GM18873 (cell line): ENCODE data around the gene ADCY2.

Source experiments
- ATAC-seq: cut with Tn5 transposase; IDR thresholded peaks from one replicate; pipeline ENCODE4 v1.9.1; 2021; ENCODE audit warnings: mild to moderate bottlenecking, moderate library complexity, moderate number of reproducible peaks; ENCODE audit not compliant: unreplicated experiment, low FRiP score

Gene ADCY2

DNA sequence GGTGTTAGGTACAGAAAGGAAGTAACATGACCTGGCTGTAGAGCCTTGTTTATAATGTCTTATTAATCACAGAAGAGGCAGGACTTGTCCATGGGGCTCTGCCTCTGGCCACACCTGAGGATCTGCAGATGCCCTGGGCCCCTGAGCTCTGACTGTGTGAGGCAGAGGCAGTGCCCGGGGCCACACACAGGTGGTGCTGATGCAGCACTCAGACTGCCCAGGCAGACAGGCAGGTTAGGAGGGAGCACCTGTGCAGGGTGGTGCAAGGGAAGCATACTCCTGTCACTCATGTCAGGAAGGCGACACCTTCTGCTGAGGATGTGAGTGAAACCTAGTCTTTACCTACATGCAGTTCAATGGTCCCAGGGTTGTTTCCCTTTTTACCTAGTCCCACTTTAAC is 366.3 kb downstream of the ADCY2 start:
- ATAC-seq: no peak

DNA sequence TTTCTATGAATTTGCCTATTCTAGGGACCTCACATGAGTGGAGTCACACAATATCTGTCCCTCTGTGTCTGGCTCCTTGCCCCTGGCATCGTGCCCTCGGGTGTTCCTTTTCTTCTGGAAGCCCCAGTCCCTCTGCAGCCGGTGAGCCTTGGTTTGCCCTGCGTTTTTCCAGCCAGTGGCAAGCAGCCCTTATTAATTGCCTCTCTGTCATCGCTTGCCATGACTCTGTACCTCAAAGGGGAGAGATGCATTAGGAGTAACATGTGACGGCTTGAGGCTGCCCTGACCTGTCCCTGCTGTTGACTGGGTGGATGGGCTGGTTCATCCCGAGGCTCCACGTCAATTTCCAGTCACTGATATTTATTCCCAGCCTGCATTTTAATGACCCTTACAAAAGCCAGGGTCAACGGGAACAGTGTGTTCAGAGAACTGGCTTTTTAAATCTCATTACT is 367.7 kb downstream of the ADCY2 start:
- ATAC-seq: no peak

DNA sequence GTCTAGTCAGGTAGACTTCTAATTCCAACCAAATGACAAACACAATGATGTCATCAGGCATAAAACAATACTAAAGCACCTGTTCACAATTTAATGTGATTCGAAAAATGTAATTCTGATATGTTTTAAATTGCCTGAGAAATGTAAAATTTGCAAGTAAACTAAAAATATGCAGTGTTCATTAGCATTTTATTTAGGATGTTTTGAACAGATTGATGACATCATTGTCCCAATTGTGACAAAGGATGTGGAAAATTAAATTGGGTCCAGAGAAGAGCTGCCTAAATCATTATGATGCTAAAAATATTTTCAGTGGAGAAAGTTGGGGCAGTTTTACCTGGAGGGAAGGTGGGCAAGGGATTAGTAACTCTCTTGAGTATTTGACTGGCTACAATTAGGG is 368.5 kb downstream of the ADCY2 start:
- ATAC-seq: no peak

DNA sequence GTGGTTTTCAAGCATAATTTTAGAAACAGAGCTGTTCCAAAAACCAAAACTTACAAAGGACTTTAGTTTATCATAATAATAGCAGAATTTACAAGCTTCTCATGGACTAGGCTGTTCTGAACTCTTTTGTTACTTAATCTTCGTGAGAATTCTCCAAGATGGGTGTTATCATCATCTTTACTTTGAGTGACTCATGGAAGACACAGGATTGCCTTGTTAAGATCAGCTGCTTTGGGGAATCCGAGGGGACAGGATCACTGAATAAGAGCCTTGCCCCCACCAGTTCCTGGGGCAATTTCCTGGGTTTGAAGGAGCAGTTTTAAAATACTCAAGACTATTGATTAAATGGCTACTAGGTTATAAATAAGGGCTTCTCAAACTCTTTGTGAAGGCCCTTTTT is 374.5 kb downstream of the ADCY2 start:
- ATAC-seq: no peak

DNA sequence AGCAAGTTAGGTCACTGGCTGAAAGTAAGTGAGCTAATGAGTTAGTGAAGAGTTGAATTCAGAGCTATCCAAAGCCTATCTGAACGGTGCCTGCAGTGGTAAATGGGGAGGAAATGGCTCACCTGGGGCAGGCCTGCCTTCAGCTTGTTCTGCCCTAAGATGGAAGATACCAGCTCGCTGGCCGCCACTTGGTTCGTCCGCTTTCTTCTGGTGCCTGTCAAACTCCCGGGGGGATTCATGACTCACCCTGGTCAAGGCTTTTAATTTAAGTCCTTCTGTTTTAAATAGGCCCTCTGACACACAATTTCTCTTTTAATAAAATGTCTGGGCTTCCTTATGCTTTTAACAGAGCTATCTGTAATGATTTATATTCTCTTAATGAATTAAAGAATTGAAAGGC is 376.2 kb downstream of the ADCY2 start:
- ATAC-seq: no peak

DNA sequence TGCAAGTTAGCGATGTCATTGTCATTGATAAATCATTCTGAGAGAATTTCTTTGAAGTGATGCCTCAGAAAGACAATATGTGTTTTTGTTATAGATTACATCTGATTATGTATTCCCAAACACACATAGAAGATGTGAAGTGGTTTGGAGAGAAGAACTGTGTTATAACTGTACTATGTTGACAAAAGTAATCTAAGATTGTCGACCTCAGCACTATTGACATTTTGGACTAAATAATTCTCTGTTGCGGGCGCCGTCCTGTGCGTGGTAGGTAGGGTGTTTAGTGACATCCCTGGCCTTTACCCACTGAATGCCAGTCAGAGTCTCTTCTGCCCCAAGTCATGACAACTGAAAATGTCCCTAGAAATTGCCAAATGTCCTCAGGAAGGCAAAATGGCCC is 377.2 kb downstream of the ADCY2 start:
- no peak for ATAC-seq

DNA sequence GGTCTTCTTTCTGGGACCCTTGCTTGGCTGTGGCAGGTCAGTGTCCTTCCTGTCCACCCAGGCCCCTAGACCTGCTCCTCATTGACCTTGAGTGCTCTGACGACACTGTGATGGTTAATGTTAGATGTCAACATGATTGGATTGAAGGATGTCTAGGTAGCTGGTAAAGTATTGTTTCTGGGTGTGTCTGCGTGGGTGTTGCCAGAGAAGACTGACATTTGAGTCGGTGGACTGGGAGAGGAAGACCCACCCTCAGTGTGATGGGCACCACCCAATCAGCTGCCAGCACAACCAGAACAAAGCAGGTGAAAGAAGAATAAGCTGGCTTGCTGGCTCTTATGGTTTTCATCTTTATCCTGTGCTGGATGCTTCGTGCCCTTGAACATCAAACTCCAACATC is 380.5 kb downstream of the ADCY2 start:
- ATAC-seq: no peak

DNA sequence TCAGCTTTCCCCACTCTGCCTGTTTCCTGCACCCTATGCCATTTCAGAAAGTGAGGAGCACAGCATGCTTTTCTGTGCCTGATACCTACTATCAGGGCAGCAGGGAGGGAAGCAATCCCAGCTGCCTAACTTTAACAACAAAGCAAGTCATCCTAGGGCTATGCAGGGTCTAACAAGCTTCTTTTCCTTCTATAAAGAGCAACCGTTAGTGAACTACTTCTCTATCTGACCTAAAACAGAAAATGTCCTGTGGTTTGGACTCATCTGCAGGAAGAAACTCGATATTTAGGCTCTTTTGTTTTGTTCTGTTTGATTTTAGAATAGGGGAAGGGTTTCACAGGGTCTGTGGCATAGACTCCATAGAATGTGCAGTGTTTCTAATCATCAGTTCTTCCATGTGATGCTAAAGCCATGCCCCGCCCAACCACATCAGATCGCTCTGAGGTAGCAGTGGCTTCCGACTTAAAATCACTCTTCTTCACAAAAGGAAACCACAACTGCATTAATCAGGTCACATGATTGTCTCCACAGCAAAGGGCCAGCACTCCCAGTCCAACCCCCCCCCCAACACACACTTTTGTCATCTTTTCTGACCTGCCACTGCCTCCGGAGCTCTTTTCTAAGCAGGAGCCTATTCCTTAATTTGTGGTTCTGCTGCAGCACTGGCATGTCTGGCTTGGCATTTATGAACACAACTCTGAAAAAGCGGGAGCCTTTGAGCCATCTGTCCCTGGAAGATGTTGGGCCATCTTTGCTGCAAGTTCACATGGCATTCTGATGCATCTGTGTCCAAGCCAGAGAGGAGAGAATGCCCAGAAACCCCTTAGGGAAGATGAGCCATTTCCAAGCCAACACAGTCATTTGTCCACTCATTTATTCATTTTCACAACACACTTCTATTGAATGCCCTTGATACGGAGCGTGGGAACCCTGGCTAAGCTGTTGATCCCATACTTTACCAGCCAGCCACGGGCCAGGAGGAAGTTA is 383.4 kb downstream of the ADCY2 start:
- ATAC-seq: no peak

DNA sequence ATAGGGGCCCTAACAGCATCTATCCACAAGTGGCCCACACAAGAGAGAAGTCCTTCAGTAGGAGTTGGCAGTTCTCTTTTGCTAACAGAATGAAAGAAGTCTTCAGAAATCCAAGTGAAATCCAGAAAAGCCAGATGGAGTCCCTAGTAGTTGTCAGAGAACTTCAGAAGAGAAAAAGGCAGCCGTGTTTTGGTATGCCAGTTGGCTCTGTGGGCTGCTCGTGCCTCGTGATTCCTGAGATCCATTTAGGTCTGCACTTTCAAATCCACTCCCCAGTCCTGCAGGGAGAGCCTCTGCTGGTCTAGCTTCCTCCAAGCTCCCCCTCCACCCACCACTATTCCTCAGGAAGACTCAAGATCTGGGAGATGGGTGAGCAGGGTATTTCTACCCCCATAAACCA is 386.0 kb downstream of the ADCY2 start:
- no peak for ATAC-seq

DNA sequence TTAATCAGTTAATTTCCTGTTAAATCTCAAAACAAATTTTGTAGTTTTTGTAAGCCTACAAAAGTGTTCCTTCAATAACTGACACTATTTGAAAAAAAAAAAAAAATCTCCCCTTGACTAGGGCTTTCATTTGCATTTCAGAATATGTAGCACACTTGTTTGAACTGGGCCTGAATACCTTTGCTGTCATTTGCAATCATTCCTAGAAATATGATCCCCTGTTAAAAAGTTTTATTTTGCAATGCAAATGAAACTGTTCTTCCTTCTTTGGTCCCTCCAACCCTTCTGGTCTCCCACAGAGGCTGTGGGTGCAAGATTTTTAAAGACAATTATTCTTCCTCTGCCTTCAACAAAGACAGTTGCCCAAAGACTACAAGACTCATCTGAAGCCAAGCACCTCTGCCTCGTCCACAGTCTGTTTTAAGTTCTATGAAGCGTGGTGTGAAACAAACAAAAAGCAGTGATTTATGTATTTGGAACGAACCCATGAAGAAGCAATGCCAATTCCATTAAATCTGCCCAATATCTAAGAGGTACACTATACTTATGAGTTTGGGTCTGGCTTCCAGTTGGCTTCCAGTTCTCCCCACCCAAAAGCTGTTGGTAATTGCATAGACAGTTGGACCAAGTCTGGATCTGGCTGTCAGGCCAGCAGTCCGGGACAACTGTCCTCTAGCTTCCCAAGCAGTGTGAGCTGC is 388.9 kb downstream of the ADCY2 start:
- ATAC-seq: no peak

DNA sequence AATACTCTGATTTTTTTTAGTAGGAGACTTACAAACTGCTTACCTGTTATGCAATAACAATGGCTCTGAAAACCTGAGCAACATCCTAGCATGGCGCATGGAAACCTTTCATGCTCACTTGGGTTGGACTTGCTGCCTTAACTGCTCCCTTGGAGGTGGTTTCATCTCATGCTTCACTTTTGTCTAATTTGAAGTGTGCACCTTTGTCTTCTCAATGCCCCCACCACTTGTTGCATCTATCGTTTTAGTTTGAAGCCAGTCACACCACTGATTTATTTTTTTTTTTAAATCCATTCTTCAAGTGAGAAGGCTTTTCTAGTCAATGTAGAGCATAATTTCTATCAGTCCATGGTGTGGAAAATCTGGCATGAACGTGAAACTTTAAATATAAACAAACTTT is 391.8 kb downstream of the ADCY2 start:
- ATAC-seq: no peak

DNA sequence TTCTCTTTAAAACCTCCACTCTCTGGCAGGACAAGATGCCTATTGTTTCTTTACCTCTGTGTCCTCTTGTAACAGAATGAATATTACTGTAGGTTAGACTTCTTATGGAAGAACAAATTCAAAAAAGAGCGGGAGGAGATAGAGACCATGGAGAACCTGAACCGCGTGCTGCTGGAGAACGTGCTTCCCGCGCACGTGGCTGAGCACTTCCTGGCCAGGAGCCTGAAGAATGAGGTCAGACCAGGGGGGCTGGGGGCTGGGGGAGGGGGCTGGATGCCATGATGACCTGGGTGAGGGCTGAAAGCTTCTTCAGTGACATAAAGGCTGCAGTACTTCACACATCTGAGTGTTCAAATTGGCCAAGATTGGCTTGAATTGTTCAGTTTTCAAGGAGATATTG is 393.6 kb downstream of the ADCY2 start:
- no peak for ATAC-seq

DNA sequence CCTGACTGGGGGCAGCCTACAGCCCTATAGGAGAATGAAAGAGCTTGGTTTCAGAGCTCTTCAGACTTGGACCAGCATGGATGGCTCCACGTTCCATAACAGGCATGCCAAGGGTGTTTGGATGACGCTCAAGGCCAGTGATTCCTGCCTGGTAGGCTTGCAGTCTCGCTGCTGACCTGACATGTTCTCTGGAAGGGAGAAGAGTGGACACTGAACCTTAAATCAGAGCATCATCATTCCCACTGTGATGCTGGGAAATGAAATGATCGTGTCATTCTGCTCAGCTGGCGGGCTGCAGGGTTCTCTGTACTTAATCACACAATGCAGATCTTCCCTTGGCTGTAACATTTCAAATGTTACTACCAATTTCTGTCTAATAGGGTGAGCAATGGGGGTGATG is 398.0 kb downstream of the ADCY2 start:
- ATAC-seq: no peak

DNA sequence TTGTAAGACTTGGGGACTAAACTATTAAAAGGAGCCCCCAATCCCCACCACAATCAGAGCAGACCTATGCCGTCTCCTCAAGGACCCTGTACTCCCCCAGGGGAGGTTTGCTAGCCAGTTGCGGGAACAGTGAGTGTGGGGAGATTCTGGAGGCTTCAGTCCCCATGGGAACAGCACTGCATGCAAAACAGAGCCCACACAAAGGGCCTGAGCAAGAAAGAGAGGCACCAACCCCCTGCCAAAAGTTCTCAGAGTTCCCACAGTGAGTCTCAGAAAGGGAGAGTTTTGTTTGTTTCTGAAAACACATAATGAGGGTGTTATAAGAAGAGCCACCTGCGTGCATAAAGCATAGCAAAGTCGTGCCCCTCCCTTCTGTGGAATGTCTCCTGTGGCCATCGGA is 398.4 kb downstream of the ADCY2 start:
- peak; percentile 85 for ATAC-seq

DNA sequence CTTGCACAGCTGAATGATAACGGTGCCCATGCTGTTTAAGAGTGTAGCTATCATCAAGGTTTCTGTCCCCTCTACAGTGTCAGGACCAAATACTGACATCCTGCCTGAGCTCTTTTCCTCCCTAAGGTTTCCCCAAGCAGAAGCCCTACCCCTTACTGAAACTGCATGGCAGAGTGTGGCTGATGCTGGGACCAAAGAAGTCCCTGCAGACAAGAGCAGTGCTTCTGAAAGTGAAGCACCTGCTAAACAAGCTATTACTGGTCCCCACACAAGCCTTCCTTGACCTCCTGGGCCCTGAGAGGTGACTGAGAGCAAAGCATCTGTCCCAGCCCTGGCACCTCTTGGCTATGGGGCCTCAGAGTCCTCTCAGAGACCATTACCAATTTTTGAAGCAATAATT is 398.9 kb downstream of the ADCY2 start:
- ATAC-seq: peak; percentile 38

DNA sequence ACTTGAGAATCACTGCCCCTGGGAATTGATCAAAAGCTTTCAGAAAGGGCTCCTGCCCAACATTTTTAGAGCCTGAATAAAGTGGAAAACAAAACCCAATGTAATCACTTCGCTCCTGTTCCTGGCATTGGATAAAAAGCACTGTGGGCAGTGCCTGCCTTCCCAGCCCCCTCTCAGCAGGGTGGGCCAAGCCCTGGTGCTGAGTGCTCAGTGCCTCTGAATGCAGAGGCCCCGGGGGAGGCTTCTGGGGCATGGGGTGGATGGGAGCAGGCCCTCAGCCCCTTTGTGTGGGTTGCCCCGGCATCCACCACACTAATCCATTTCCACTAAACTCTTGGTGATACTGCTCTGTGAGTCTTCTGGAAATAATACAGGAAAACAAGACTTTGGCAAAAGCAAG is 399.4 kb downstream of the ADCY2 start:
- ATAC-seq: no peak

DNA sequence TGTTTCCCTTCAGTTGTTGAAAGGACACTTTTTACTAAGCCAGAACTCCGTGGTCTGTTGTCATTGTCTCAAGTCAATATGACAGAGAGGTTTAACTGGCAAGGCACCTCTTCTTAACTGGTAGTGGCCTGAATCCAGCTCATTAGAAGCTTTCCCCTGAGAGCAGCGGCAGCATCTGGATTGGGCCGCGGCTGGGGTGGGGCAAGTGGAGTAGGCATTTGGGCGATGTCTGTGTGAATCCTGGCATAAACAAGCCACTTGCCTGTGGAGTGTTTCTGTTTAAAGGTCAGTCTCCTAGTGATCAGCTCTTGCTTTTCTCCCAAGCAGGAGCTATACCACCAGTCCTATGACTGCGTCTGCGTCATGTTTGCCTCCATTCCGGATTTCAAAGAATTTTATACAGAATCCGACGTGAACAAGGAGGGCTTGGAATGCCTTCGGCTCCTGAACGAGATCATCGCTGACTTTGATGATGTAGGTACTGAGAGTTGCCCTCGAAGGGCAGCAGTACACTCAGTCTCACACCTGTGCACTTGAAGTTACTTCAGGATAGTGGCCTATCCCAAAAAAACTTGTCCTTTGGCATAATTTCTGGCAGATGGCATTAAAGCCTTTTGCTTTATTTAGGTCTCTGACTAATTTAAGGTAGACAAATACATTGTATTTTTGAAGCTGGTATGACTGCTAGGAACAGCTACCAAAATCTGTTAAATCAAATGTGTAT is 406.1 kb downstream of the ADCY2 start:
- ATAC-seq: no peak

DNA sequence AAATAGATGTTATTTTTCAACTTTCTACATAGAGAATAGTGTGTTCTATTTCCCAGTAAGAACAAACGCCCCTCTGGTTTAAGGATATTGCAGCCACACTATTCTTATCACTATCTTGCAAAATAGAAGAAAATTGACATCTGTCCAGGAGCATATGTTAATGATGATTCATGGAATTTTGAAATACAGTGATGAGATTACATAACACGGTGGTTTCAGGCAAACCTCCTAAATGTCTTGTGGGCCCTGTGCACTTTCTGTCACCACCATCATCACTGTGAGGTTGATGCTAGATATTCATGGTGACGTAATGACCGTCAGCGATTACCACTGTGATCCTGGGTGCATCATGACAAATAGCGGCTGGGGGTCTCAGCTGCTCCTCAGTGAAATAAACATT is 406.9 kb downstream of the ADCY2 start:
- ATAC-seq: no peak

DNA sequence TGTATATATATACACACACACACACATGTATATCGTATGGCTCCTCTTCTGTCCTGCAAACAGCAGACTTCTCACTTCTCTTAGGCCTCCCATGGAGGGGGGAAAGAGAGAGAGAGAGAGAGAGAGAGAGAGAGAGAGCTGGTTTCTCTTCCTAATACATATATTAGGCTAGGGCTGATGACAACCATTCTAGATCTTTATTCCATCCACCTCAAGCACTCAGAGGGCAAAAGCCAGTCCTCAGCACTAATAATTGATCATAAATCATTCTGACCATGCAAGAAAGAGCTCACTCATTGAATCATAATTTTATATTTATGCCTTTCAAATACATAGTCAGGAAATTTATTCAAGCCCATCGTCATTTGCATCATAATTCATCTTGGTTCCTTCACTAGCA is 408.0 kb downstream of the ADCY2 start:
- ATAC-seq: no peak

DNA sequence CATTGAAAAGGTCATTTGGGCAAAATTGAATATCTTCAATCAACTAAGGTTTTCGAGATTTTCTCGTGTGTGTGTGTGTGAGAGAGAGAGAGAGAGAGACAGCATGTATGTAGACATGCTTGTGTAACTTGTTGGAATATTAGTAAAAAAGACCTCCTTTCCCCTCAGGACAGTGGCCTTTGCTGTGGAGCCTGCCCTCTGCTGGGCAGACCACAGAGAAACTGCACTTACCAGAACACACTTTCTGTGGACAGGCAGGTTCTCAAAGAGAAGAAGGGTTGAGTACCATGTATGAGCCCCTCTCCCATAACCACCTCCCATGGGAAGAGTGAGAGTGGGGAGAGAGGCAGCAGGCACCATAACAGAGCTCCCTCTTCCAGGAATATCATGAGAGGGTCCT is 409.4 kb downstream of the ADCY2 start:
- no peak for ATAC-seq

DNA sequence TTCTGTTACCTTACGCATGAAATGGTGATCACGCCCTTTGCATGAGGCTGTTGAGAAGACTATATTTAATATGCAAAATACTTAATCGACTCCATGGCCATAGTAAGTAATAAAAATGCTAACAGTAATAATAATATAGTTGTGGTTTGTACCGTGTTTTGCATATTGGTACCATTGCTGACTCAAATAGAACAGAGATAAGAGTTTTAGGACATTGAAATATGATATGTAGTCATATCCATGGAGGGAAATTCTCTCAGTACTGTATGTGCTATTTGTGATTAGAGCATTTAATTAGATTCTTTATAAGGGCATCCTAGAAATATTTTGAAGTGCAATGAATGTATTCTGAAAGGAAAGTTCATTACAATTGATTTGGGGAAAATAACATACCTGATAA is 413.1 kb downstream of the ADCY2 start:
- no peak for ATAC-seq
